ENCODE data around the gene ANXA10.
"Not testable (repeated sequence)": the region's sequence is repeated elsewhere in the genome, so short reads cannot be mapped to it uniquely, and the experiment has no call there.

ANXA10 gene

GRCh38 chr4:168096407-168096784 is 4.1 kb downstream of the ANXA10 start:
- no peak overlapping the region for H3K4me3 ChIP-seq (ENCODE audit: low read length)
- TF ChIP-seq ZNF274 (IDR thresholded peaks at IDR 0.05; ENCODE audit: low read depth, low read length): no peak

- no peak for TF ChIP-seq ZNF274 (IDR thresholded peaks at IDR 0.05; ENCODE audit: low read depth, low read length)
- no peak overlapping the region for H3K4me3 ChIP-seq (ENCODE audit: low read length)
Measured at GRCh38 chr4:168097161-168097560, 4.8 kb downstream of the ANXA10 start.

- H3K4me3 ChIP-seq (ENCODE audit: low read length): no peak overlapping the region
- no peak for TF ChIP-seq ZNF274 (IDR thresholded peaks at IDR 0.05; ENCODE audit: low read depth, low read length)
Measured at GRCh38 chr4:168098248-168098717, 5.9 kb downstream of the ANXA10 start.

- TF ChIP-seq ZNF274 (IDR thresholded peaks at IDR 0.05; ENCODE audit: low read depth, low read length): no peak
- no peak overlapping the region for H3K4me3 ChIP-seq (ENCODE audit: low read length)
Measured at GRCh38 chr4:168099195-168099594, 6.9 kb downstream of the ANXA10 start.

- TF ChIP-seq ZNF274 (IDR thresholded peaks at IDR 0.05; ENCODE audit: low read depth, low read length): no peak
Measured at GRCh38 chr4:168101026-168101425, 8.7 kb downstream of the ANXA10 start.

GRCh38 chr4:168102403-168102802 is 10.1 kb downstream of the ANXA10 start:
- no peak overlapping the region for H3K4me3 ChIP-seq (ENCODE audit: low read length)
- TF ChIP-seq ZNF274 (IDR thresholded peaks at IDR 0.05; ENCODE audit: low read depth, low read length): no peak

More at GRCh38 chr4:168101026-168101425, 8.7 kb downstream of the ANXA10 start:
- no peak overlapping the region for H3K4me3 ChIP-seq (ENCODE audit: low read length)

- TF ChIP-seq ZNF274 (IDR thresholded peaks at IDR 0.05; ENCODE audit: low read depth, low read length): no peak
- no peak overlapping the region for H3K4me3 ChIP-seq (ENCODE audit: low read length)
Measured at GRCh38 chr4:168109527-168109926, 17.2 kb downstream of the ANXA10 start.

GRCh38 chr4:168113059-168113458 is 20.7 kb downstream of the ANXA10 start:
- H3K4me3 ChIP-seq (ENCODE audit: low read length): not testable (repeated sequence)

GRCh38 chr4:168118116-168118655 is 25.8 kb downstream of the ANXA10 start:
- no peak for TF ChIP-seq ZNF274 (IDR thresholded peaks at IDR 0.05; ENCODE audit: low read depth, low read length)
- H3K4me3 ChIP-seq (ENCODE audit: low read length): no peak overlapping the region

GRCh38 chr4:168119100-168119499 is 26.8 kb downstream of the ANXA10 start:
- TF ChIP-seq ZNF274 (IDR thresholded peaks at IDR 0.05; ENCODE audit: low read depth, low read length): no peak
- no peak overlapping the region for H3K4me3 ChIP-seq (ENCODE audit: low read length)

- no peak overlapping the region for H3K4me3 ChIP-seq (ENCODE audit: low read length)
- no peak for TF ChIP-seq ZNF274 (IDR thresholded peaks at IDR 0.05; ENCODE audit: low read depth, low read length)
Measured at GRCh38 chr4:168119890-168120289, 27.6 kb downstream of the ANXA10 start.

GRCh38 chr4:168120811-168121210 is 28.5 kb downstream of the ANXA10 start:
- no peak for TF ChIP-seq ZNF274 (IDR thresholded peaks at IDR 0.05; ENCODE audit: low read depth, low read length)
- no peak overlapping the region for H3K4me3 ChIP-seq (ENCODE audit: low read length)

- TF ChIP-seq ZNF274 (IDR thresholded peaks at IDR 0.05; ENCODE audit: low read depth, low read length): no peak
- no peak overlapping the region for H3K4me3 ChIP-seq (ENCODE audit: low read length)
Measured at GRCh38 chr4:168124008-168124641, 31.8 kb downstream of the ANXA10 start.

GRCh38 chr4:168126952-168127351 is 34.6 kb downstream of the ANXA10 start:
- no peak overlapping the region for H3K4me3 ChIP-seq (ENCODE audit: low read length)
- no peak for TF ChIP-seq ZNF274 (IDR thresholded peaks at IDR 0.05; ENCODE audit: low read depth, low read length)

- TF ChIP-seq ZNF274 (IDR thresholded peaks at IDR 0.05; ENCODE audit: low read depth, low read length): no peak
- no peak overlapping the region for H3K4me3 ChIP-seq (ENCODE audit: low read length)
Measured at GRCh38 chr4:168128601-168129000, 36.3 kb downstream of the ANXA10 start.
